WTC11 (cell line): ENCODE results near the gene HOXA5. TPM values are rescaled to one million over a fixed set of nuclear protein-coding genes. Genes with fewer than 3 reads are reported as not detected.

Experiments
- ATAC-seq: fragments of 200-7000 bp; cut with Tn5 transposase; 2 replicates; pipeline ENCODE4 v1.10.0; 2021; ENCODE audit warnings: mild to moderate bottlenecking, moderate library complexity
- CTCF ChIA-PET: fragments of 300-600 bp; sonication (Branson Sonifier 250); formaldehyde crosslinking; loops from one replicate; lab custom pipeline; 2021; ENCODE audit warnings: antibody characterized with exemption; lab: Charles Lee
- POLR2A ChIA-PET: fragments of 350-600 bp; sonication (Branson Sonifier 250); formaldehyde crosslinking; loops from one replicate; lab custom pipeline; 2021; ENCODE audit warnings: antibody characterized with exemption; lab: Charles Lee
- DNase-seq: peaks from one replicate; pipeline ENCODE4 v3.0.0; 2021; ENCODE audit warnings: low spot score
- H3K27ac Mint-ChIP-seq: 2 replicates; pipeline ENCODE4 v1.8.0; 2021; ENCODE audit warnings: mixed read lengths
- H3K27me3 Mint-ChIP-seq: 2 replicates; pipeline ENCODE4 v1.8.0; 2021; ENCODE audit warnings: low read depth, mild to moderate bottlenecking, moderate library complexity, mixed read lengths
- H3K36me3 Mint-ChIP-seq: 2 replicates; pipeline ENCODE4 v1.8.0; 2021; ENCODE audit warnings: mixed read lengths
- H3K4me1 Mint-ChIP-seq: 2 replicates; pipeline ENCODE4 v1.8.0; 2022; ENCODE audit warnings: mixed read lengths
- H3K4me3 Mint-ChIP-seq: 2 replicates; pipeline ENCODE4 v1.8.0; 2021; ENCODE audit warnings: mild to moderate bottlenecking, moderate library complexity, mixed read lengths
- H3K9me3 Mint-ChIP-seq: 2 replicates; pipeline ENCODE4 v1.8.0; 2021; ENCODE audit warnings: mixed read lengths
- ARID4B ChIP-seq: sonication (generic); formaldehyde crosslinking; IDR thresholded peaks from 2 replicates; pipeline ENCODE4 v1.8.0; 2023; ENCODE audit warnings: missing genetic modification reagents, mild to moderate bottlenecking, borderline replicate concordance
- ATF6 ChIP-seq: sonication (generic); formaldehyde crosslinking; IDR thresholded peaks from 2 replicates; pipeline ENCODE4 v1.8.1; 2023; ENCODE audit warnings: mild to moderate bottlenecking, missing genetic modification reagents
- CBFB ChIP-seq: sonication (generic); formaldehyde crosslinking; IDR thresholded peaks from 2 replicates; pipeline ENCODE4 v1.8.1; 2022; ENCODE audit warnings: mild to moderate bottlenecking, low read depth, missing genetic modification reagents
- ETV6 ChIP-seq: sonication (generic); formaldehyde crosslinking; IDR thresholded peaks from 2 replicates; pipeline ENCODE4 v1.8.1; 2022; ENCODE audit warnings: mild to moderate bottlenecking, missing genetic modification reagents
- FOXP1 ChIP-seq: sonication (generic); formaldehyde crosslinking; IDR thresholded peaks from 2 replicates; pipeline ENCODE4 v1.8.0; 2022; ENCODE audit warnings: missing genetic modification reagents, mild to moderate bottlenecking, moderate library complexity, borderline replicate concordance
- FOXP4 ChIP-seq: sonication (generic); formaldehyde crosslinking; IDR thresholded peaks from 2 replicates; pipeline ENCODE4 v1.8.0; 2022; ENCODE audit warnings: mild to moderate bottlenecking, missing genetic modification reagents
- KAT7 ChIP-seq: sonication (generic); formaldehyde crosslinking; IDR thresholded peaks from 2 replicates; pipeline ENCODE4 v1.8.1; 2023; ENCODE audit warnings: missing genetic modification reagents, mild to moderate bottlenecking, borderline replicate concordance
- NFYB ChIP-seq: sonication (generic); formaldehyde crosslinking; conservative IDR thresholded peaks from 2 replicates; pipeline ENCODE4 v1.8.0; 2022; ENCODE audit warnings: low read depth, missing genetic modification reagents
- RELA ChIP-seq: sonication (generic); formaldehyde crosslinking; IDR thresholded peaks from 2 replicates; pipeline ENCODE4 v1.8.1; 2022; ENCODE audit warnings: missing genetic modification reagents, mild to moderate bottlenecking, borderline replicate concordance
- SMAD4 ChIP-seq: sonication (generic); formaldehyde crosslinking; IDR thresholded peaks from 2 replicates; pipeline ENCODE4 v1.8.0; 2022; ENCODE audit warnings: mild to moderate bottlenecking, missing genetic modification reagents
- TEAD4 ChIP-seq: sonication (generic); formaldehyde crosslinking; IDR thresholded peaks from 2 replicates; pipeline ENCODE4 v1.8.0; 2022; ENCODE audit warnings: mild to moderate bottlenecking, missing genetic modification reagents
- ZMAT4 ChIP-seq: fragments of 250-450 bp; sonication (Bioruptor Pico); IDR thresholded peaks from 2 replicates; pipeline ENCODE4 v1.9.0; 2021; ENCODE audit warnings: mild to moderate bottlenecking
- ZNF423 ChIP-seq: fragments of 250-450 bp; sonication (Bioruptor Pico); IDR thresholded peaks from 2 replicates; pipeline ENCODE4 v2.1.2; 2022; ENCODE audit warnings: mild to moderate bottlenecking, moderate library complexity
- ZNF512 ChIP-seq: sonication (generic); formaldehyde crosslinking; IDR thresholded peaks from 2 replicates; pipeline ENCODE4 v1.8.1; 2022; ENCODE audit warnings: missing genetic modification reagents, borderline replicate concordance
- ZNF671 ChIP-seq: fragments of 250-450 bp; sonication (Bioruptor Pico); IDR thresholded peaks from 2 replicates; pipeline ENCODE4 v1.8.0; 2021; ENCODE audit warnings: mild to moderate bottlenecking
- total RNA-seq: library from RNA; stranded (reverse); gene quantifications from 3 replicates; pipeline ENCODE4 v1.2.3, GENCODE V29; 2021

The HOXA5 gene
- total RNA-seq, 1 experiment from 2014 or later = not detected

GRCh38 chr7:27111751-27112277 is 31.7 kb downstream of the HOXA5 start:
- DNase-seq (no peak), ATAC-seq (no peak)
- CTCF ChIA-PET = no interaction called here
- Mint-ChIP-seq H3K27me3 (peaks cover 95% of the 10 kb centered on the region), H3K27ac (no peak overlapping the region), H3K4me1 (peaks cover 18% of the 10 kb centered on the region), H3K4me3 (no peak overlapping the region), H3K9me3 (no peaks in the 10 kb centered on the region)
- no peak for TF ChIP-seq ARID4B (CRISPR knock-in tag)
- TF ChIP-seq FOXP4 (CRISPR knock-in tag) = no peak
- no peak for TF ChIP-seq TEAD4 (CRISPR knock-in tag)
- no peak for TF ChIP-seq NFYB (CRISPR knock-in tag)
- TF ChIP-seq KAT7 (CRISPR knock-in tag) = no peak
- TF ChIP-seq ZMAT4 (CRISPR knock-in tag) = no peak
- no peak for TF ChIP-seq ETV6
- TF ChIP-seq ZNF423 (CRISPR knock-in tag) = no peak
- TF ChIP-seq ATF6 (CRISPR knock-in tag) = no peak
- no peak for TF ChIP-seq RELA (CRISPR knock-in tag)
- TF ChIP-seq FOXP1 (CRISPR knock-in tag) = no peak
- no peak for TF ChIP-seq ZNF671 (CRISPR knock-in tag)
- TF ChIP-seq ZNF512 (CRISPR knock-in tag) = no peak
- TF ChIP-seq SMAD4 = no peak
- TF ChIP-seq CBFB (CRISPR knock-in tag) = no peak
- TF ChIP-seq, all 79 proteins: peak for 0
- no peaks in the 10 kb centered on the region for H3K36me3 Mint-ChIP-seq
- POLR2A ChIA-PET = no interaction called here
